ENCODE data around the gene ERI3.

ERI3 gene

GRCh38 chr1:44377925-44378784 lies 23.1 kb upstream of the ERI3 start:
- DNase-seq (ENCODE audit: low read depth), result peak; percentile 18
- TF ChIP-seq CTCF (IDR thresholded peaks at IDR 0.05; ENCODE audit: low read depth, low read length, missing control alignments), result peak; percentile 74
- H3K4me3 ChIP-seq (ENCODE audit: low read depth, low read length), result no peak overlapping the region
- in situ Hi-C loops (cut with HindIII; ENCODE audit: low sequenced_read_pairs), result no loop called here

- no peak for TF ChIP-seq CTCF (IDR thresholded peaks at IDR 0.05; ENCODE audit: low read depth, low read length, missing control alignments)
- in situ Hi-C loops (cut with HindIII; ENCODE audit: low sequenced_read_pairs), result no loop called here
- DNase-seq (ENCODE audit: low read depth), result no peak
- no peak overlapping the region for H3K4me3 ChIP-seq (ENCODE audit: low read depth, low read length)
Observed at GRCh38 chr1:44375547-44375946, 20.5 kb upstream of the ERI3 start.

- in situ Hi-C loops (cut with HindIII; ENCODE audit: low sequenced_read_pairs), result no loop called here
- H3K4me3 ChIP-seq (ENCODE audit: low read depth, low read length), result no peak overlapping the region
- no peak for DNase-seq (ENCODE audit: low read depth)
- TF ChIP-seq CTCF (IDR thresholded peaks at IDR 0.05; ENCODE audit: low read depth, low read length, missing control alignments), result no peak
Observed at GRCh38 chr1:44371206-44371605, 16.1 kb upstream of the ERI3 start.

- H3K4me3 ChIP-seq (ENCODE audit: low read depth, low read length), result no peak overlapping the region
- no peak for DNase-seq (ENCODE audit: low read depth)
- in situ Hi-C loops (cut with HindIII; ENCODE audit: low sequenced_read_pairs), result no loop called here
- TF ChIP-seq CTCF (IDR thresholded peaks at IDR 0.05; ENCODE audit: low read depth, low read length, missing control alignments), result no peak
Observed at GRCh38 chr1:44368471-44369151, 13.6 kb upstream of the ERI3 start.

GRCh38 chr1:44367944-44368343 lies 12.9 kb upstream of the ERI3 start:
- in situ Hi-C loops (cut with HindIII; ENCODE audit: low sequenced_read_pairs), result no loop called here
- no peak for TF ChIP-seq CTCF (IDR thresholded peaks at IDR 0.05; ENCODE audit: low read depth, low read length, missing control alignments)
- no peak overlapping the region for H3K4me3 ChIP-seq (ENCODE audit: low read depth, low read length)
- no peak for DNase-seq (ENCODE audit: low read depth)

GRCh38 chr1:44366371-44366975 lies 11.4 kb upstream of the ERI3 start:
- no peak for DNase-seq (ENCODE audit: low read depth)
- in situ Hi-C loops (cut with HindIII; ENCODE audit: low sequenced_read_pairs), result no loop called here
- no peak for TF ChIP-seq CTCF (IDR thresholded peaks at IDR 0.05; ENCODE audit: low read depth, low read length, missing control alignments)
- no peak overlapping the region for H3K4me3 ChIP-seq (ENCODE audit: low read depth, low read length)
